Stimulated activated CD4-positive, alpha-beta T cell treated with anti-CD3 and anti-CD28 coated beads, Interleukin-4, amount 100 ng/mL, for 1 hour (primary cell): ENCODE results near the gene POLDIP3.
"Not testable (repeated sequence)": the region's sequence is repeated elsewhere in the genome, so short reads cannot be mapped to it uniquely, and the experiment has no call there.

Source experiments
- DNase-seq: peaks from one replicate; pipeline ENCODE4 v3.0.0-alpha.2; 2020

The POLDIP3 gene

DNA sequence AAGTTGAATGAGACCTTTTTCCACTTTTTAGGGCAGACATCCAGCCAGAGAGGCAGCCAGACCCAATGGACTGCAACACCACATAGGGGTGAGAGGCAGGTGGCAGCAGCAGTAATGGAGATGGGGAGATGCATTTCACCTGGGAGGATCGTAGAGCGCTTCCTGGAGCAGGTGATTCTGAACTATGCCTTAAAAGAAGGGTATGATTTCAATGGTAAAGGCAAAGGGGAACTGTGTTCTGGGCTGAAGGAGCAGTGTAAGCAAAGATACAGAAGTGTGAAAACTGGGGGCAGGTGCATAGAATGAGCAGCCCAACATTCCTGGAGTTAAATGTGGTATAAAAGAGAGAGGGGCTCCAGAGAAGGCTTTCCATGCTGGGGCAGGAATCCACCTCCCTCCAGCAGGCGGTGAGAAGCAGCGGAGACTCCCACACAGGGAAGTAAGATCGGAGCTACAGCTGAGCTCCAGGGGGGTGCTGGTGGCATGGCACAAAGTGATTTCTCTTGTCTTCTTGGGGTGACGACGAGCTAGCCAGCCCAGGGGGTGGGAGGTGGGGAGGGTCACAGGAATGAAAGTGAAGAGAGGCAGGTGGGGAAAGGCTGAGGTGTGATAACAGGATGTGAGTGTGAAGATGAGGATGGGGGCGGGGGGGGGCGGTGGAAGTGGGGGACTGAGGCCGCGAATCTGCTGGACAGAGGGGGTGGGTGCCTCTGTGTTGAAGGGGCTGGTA, 65.2 kb downstream of the POLDIP3 start:
- no peak for DNase-seq

- no peak for DNase-seq
Observed at GRCh38 chr22:42548597-42549330, 65.9 kb downstream of the POLDIP3 start.

DNA sequence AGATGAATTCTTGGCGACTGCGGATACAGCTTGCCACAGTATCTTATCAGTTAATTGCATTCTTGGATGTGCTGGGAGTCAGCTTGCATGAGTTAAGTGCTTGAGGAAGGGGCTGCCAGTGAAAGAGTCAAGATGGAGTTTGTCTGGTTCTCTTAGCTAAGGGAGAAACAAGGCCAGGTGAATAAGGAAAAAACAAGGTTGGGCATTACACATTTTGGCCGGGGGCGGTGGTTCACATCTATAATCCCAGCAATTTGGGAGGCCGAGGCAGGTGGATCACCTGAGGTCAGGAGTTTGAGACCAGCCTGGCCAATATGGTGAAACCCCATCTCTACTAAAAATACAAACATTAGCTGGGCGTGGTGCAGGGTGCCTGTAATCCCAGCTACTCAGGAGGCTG, 66.6 kb downstream of the POLDIP3 start:
- DNase-seq: not testable (repeated sequence)

DNA sequence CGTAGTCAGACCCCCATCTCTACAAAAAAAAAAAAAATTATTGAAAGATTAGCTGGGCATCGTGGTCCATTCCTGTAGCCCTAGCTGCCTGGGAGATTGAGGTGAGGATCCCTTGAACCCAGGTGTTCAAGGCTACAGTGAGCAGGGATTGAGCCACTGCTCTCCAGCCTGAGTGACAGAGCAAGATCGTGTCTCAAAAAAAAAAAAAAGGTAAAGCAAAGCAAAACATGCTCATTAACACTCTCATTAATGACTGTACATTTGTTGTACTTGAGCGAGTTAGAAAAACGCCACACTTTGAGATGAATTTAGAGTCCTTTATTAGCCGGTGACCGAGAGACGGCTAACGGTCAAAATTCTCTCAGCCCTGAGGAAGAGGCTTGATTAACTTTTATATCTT, 67.1 kb downstream of the POLDIP3 start:
- DNase-seq: no peak

GRCh38 chr22:42544686-42545085, 70.0 kb downstream of the POLDIP3 start:
- no peak for DNase-seq

DNA sequence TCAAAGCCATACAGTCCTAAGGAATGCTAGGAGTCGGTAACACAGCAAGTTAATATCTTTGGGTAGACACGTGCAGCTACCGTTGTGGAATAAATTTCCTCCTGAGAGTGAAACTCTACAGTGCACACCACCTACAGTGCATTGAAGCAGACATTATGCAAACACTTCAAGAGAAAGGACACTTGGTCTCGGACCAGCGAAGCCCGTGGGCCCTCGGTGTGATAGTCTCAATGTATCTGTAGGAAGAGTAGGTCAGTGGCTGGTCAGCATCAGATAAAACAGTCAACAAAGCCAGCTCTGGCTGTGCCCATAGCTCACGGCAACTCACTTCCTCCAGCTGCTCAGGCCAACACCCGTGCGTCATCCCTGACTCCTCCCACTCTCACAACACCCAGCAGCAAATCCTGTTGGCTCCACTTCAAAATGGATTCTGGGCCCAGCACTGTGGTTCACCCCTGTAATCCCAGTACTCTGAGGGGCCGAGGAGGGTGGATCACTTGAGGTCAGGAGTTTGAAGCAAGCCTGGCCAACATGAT, 75.4 kb downstream of the POLDIP3 start:
- DNase-seq: not testable (repeated sequence)

- DNase-seq: not testable (repeated sequence)
Observed at GRCh38 chr22:42537199-42537831, 77.4 kb downstream of the POLDIP3 start.

- not testable (repeated sequence) for DNase-seq
Observed at GRCh38 chr22:42536634-42537033, 78.0 kb downstream of the POLDIP3 start.

DNA sequence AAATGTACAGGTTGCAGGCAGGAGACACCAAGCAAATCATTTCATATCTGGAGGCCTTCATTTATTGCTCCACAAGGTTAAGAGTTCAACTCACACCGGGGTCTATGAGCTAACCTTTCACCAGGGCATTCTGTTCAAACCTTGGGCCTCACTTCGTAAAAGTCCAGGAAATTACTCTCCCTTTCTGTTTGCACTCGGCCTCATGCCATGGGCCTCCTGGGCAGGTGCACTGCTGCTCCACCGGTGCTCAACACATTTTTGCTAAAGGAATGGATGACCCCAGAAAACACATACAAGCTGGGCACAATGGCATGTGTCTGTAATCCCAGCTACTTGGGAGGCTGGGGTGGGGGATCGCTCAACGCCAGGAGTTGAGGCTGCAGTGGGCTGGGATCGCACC, 78.5 kb downstream of the POLDIP3 start:
- DNase-seq: no peak

DNA sequence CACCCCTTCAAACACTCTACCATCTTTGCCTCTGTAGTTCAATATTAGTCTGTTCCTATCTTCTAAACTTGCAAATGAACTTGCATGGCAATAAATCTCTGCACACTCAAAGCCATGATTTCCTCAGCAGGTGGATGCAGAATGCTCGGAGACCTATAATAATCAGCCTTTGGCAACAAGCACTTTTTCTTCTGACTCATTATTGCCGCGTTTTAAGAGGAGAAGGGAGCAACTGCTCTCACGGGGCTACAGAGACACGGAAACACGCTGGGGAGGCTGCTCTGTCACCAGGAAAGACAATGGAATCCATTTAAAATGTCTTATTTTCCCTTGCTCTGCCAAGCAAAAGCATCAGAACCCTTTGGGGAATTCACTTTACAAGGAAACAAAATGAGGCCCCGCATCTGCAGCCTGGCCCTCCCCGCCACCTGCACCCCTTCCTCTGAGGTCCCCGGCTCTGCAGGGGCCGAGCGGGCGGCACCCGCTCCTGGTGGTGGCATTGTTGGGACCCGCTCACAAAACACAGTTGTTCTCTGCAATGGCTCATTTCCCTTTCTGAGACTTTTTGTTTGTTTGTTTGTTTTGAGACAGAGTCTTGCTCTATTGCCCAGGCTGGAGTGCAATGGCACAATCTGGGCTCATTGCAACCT, 79.5 kb downstream of the POLDIP3 start:
- not testable (repeated sequence) for DNase-seq
